Body of pancreas (tissue), 4 donors: ENCODE results near the gene E2F3.

Experiments
- POLR2A ChIP-seq, 3 donors: fragments of 450-650 bp; IDR thresholded peaks; one replicate each; pipeline ENCODE4 v1.6.1; 2016; ENCODE audit warnings: antibody characterized with exemption in 3 of 3, mild to moderate bottlenecking in 2 of 3
- TF ChIP-seq, protein P1 (sequence below), 7 experiments: fragments of 450-650 bp in 4 of 7; fragments of 200-600 bp in 3 of 7; sonication (generic) in 3 of 7; IDR thresholded peaks; one replicate each; pipeline ENCODE4 v1.5.1; 2016 to 2019; ENCODE audit warnings: antibody characterized with exemption in 7 of 7

DNA sequence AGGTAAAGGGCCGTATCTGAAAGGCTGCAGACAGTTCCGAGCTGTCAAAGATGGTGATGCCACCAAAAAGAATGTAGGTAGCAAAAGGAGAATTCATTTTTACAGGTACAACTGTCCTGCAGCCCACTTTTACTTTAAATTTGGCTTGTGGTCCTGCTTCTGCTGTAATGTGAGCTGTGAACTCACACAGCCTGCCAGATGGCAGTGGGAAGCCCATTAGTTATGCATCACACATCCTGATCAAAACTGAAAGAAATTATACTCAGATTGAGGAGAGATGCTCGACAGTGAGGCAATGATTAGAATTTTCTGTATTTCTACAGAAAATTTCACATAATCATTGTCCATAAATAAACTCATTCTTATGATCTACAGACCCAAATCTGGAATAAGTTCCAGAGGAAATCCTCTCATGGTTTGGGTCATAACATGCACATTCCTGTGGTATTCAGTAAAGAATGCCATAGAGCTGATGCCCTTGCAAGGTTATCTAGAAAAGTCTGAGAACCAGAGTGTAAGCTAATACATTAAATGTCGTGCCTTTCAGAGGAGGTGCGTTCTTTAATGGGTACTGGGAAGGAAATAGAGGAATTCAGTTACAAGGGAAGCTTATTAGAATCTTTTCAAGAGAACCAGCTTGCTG, 23.9 kb upstream of the E2F3 start:
- TF ChIP-seq, protein P1, sequence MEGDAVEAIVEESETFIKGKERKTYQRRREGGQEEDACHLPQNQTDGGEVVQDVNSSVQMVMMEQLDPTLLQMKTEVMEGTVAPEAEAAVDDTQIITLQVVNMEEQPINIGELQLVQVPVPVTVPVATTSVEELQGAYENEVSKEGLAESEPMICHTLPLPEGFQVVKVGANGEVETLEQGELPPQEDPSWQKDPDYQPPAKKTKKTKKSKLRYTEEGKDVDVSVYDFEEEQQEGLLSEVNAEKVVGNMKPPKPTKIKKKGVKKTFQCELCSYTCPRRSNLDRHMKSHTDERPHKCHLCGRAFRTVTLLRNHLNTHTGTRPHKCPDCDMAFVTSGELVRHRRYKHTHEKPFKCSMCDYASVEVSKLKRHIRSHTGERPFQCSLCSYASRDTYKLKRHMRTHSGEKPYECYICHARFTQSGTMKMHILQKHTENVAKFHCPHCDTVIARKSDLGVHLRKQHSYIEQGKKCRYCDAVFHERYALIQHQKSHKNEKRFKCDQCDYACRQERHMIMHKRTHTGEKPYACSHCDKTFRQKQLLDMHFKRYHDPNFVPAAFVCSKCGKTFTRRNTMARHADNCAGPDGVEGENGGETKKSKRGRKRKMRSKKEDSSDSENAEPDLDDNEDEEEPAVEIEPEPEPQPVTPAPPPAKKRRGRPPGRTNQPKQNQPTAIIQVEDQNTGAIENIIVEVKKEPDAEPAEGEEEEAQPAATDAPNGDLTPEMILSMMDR (IDR thresholded peaks at IDR 0.05): no peak
- TF ChIP-seq POLR2A (IDR thresholded peaks at IDR 0.05): no peak
